Dedifferentiated amniotic fluid mesenchymal stem cell (primary cell): Measurements from ENCODE around the gene DOCK3.
A peak's percentile ranks its signal among the peaks of the same experiment; 100 is the strongest.
"Not testable (repeated sequence)": the region's sequence is repeated elsewhere in the genome, so short reads cannot be mapped to it uniquely, and the experiment has no call there.

Experiments used
- DNase-seq: peaks from one replicate; pipeline ENCODE4 v3.0.0-alpha.2; 2016; ENCODE audit errors: extremely low spot score

DOCK3 gene

DNA sequence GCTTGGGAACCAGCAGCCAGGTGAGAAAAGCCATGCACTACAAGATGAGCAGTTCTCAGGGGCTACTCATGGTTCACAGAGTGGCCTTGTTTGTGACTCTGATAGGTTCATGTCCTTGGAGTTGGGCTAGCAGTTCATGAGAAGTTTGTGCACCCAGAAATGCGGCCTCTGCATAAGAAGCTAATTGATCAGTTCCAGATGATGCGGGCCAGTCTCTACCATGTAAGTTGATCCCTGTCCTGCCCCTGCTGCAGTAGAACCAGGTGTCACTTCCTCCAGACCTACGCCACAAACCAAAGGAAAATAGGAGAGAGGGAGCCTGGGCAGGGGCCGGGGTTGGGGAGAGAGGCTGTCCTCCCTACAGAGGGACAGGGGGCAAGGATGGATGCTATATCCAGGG is 683.1 kb downstream of the DOCK3 start:
- no peak for DNase-seq

DNA sequence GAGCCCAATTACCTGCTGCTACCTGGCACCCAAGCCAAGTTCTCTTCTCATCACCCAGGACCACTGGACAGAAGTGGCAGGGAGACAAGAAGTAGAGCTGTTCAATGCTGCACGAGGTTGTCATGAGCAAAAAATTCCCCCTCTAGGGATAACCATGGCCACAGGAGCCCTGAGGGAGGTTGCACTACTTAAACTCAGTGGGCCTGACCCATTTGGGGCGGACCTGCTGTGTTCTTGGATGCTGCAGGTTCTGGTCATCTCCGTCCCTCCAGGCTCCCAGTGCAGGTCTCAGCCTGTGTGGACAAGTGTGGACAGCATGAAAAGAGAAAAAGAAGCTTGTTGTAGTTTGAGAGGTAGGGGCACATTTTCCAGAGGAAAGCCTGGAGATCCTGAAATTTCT is 684.3 kb downstream of the DOCK3 start:
- no peak for DNase-seq

DNA sequence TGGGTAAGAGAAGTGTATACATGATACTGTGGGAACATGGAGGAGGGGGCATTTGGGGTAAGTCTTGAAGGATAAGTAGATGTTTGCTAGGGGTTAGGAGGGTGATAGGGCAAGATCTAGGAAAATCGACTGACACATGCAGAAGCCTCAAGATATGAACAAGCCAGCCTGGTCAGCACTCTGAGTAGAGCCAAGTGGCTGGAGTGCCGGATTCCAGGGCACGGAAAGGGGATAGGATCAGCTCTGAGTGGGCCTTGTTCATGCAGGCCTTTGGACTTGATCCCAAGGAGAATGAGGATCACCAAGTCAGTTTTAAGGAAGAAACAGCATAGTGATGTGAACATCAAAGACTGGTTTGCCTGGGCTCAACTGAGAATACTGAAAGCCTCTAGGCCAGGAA is 686.1 kb downstream of the DOCK3 start:
- no peak for DNase-seq

DNA sequence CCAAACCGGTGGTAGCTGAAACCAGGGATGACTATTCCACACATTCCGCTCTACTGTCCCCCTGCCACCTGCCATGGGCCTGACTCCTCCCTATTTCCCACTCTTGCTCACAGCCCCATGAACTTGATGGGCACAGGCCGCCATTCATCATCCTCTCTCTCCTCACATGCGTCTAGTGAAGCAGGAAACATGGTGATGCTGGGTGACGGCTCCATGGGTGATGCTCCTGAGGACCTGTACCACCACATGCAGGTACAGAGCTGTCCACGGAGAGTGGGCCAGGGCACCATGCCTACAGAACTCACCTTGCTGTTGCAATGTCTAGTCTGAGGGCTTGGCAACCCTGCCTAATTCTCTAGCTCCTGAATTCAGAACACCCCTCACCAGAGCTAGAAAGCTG is 687.0 kb downstream of the DOCK3 start:
- no peak for DNase-seq

DNA sequence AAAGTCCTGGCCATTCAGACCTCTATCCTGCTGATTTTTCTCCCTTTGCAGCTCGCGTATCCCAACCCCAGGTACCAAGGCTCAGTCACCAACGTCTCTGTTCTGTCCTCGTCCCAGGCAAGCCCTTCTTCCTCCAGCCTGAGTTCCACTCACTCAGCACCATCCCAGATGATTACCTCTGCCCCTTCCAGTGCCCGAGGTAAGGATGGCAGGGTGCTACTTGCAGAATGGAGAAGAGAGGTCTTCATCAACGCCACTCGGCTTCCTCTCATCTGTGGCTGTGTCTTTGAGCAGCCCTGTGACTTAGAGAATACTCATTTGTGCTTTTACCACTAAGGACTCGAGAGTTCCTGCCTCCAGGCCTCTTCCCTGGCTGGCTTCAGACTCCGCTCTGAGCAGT is 687.7 kb downstream of the DOCK3 start:
- no peak for DNase-seq

DNA sequence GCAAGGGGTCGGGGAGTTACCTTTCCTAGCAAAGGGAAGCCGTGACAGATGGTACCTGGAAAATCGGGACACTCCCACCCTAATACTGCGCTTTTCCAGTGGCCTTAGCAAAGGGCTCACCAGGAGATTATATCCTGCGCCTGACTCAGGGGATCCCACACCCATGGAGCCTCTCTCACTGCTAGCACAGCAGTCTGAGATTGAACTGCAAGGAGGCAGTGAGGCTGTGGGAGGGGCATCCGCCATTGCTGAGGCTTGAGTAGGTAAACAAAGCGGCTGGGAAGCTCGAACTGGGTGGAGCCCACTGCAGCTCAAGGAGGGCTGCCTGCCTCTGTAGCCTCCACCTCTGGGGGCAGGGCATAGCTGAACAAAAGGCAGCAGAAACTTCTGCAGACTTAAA is 693.5 kb downstream of the DOCK3 start:
- not testable (repeated sequence) for DNase-seq

DNA sequence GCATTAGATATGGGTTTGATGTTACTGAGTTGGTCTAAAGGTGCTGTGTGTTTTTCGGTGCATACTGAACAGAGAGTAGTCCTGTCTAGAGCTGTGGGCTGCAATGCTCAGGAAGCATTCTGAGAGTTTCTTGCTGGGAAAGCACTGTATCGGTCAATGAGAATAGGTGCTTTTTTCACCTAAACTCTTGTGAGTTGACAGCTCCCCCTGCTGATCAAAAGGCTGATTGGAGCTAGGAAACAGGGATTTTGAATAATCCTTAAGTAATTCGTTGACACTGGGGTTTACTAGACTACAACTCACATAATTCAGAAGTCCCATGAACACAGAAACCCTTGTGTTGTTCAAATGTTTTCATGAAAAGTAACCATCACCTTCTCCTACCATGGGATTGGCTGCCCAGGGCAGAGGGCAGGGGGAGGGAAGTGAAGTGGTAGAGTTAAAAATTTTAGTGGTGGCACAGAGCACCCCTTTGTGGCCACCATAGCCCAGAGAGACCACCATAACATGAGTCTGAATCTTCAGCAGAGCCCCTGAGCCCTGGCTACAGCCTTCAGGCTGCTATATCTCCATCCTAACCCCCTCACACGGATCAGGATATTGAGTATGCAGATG is 697.3 kb downstream of the DOCK3 start:
- DNase-seq = peak; percentile 83

DNA sequence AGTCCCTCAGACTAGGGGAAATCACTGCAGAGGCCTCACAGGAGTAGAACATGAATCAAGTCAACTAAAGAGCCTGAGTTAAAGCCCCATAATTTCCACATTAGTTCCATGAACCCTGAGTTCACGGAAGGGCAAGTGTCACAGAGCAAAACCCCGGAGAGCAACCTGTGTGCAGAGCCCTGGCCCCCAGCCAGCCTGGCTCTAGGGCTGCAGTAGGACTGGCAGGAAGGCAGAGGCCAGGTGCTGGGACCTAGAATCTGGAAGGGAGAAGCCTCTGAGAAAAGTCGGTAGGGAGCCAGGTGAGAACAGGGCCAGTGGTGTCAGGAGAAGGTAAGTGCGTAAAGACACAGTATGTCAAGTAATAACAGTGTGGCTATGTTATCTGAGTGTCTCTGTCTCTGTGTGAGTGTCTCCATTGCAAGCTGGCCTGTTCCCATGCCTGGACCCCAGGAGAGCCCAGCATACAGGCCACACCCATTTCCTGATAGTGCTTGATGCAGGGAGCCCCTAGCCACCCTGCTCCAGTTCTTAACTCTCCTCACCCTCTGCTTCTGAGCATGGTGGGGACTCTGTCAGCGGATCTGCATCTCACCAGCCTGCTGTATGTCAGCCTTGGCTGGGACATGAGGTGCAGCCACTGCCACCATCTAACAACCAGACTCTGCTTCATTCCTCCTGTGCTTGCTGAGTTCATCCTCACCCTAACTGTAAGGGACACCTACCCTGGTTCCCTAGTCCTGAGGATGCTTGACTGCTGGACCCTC is 699.1 kb downstream of the DOCK3 start:
- no peak for DNase-seq

DNA sequence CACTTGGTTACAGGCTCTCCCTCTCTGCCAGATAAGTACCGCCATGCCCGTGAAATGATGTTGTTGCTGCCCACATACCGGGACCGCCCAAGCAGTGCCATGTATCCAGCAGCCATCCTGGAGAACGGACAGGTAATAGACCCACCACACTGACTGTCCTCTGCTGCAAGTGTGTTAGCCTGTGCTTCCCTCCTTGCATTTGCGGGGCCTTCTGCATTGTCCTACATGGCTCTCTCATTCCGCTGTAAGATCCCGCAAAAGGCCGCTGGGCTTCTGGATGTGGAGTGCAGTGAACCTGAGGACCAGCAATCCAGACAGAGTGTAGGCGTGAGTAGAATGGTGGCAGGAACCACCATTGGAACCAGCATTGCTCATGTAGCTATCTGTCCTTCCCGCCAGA is 699.7 kb downstream of the DOCK3 start:
- no peak for DNase-seq

DNA sequence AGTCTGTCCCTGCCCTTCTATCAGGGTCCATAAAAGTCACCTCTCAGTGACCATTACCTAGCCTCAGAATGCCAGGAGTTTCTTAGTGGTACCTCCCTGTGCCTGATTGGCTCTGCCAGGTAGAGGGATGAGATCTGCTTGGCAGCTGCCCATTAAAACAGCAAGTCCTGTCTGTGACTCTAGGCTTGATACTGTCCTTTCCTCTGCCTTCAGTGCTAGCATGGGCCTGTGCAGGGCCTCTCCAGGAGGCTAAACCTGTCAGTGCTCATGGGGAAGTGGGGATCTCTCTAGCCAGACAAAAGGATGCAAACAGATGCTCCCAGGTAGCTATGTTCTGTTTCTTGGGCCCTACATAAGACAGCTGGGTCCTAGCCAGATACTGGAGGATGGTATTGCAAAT is 700.4 kb downstream of the DOCK3 start:
- no peak for DNase-seq

DNA sequence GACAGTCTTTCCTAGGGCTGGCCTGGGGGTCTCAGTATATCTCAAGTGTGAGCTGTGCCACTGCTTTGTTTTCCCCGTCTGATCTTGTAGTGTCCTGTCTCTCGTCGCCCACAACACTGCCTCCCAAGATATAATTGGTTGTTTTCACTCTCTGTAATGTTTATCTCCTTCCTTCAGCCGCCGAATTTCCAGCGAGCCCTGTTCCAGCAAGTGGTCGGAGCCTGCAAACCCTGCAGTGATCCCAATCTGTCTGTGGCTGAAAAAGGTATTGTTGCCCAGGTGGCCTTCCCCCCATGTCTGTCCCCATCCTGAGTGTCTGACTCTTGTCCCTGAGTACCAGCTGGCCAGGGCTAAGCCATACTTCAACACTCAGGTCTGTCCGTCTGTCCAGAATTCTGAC is 700.8 kb downstream of the DOCK3 start:
- no peak for DNase-seq

DNA sequence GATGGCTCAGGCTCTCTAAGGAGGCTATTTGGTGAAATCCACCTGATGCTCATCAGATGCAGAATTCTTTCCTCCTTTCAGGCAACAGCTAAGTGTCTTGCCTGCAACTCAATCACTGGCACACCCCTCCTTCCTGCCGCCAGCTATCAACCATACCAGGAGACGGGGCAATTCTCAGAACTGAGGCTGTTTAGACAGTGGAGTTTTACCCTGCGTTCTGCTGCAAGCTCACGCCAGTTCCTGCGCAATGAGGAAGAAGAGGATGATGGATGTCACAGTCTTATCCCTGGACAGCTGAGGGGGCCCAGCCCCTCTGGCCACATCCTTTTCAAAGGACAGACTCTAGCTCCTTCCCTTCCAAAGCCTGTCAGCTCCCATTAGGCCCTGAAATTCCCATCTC is 703.3 kb downstream of the DOCK3 start:
- no peak for DNase-seq

DNA sequence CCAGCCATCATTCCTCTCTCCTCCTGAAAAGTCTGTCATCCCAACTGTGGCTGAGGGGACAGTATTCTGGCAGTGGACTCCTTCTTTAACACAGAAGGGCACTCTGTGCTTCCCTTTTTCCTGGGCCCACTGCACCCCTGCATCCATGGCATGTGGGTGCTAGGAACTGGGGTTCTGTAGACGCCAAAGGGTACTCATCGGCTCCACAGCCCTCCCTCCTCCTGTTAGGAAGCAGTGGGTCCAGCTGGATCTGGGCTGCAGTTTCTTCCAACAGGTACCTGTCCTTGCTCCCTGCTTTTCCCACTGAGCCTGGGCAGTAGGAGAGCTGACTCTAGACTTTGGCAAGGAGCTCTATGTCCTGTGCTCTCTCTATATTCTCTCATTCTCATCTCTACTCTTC is 704.0 kb downstream of the DOCK3 start:
- DNase-seq = no peak

DNA sequence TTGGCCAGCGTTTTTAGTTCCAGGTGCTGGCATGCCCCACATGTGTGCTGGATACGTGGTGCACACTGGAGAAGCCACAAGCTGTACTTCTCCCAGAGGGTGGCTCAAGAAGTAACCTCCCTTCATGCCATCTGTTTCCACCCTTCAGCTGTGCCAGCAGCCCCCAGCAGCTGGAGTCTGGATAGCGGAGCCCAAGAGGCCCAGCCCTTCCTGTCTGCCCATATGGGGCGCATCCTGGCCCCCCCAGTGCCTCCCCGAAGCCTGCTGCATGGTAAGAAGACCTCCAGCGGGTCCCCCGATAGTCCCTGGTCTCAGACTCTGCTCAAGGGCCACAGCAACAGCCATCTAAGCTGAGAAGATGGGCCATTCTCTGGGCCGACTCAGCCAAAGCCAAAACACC is 704.6 kb downstream of the DOCK3 start:
- DNase-seq = no peak

DNA sequence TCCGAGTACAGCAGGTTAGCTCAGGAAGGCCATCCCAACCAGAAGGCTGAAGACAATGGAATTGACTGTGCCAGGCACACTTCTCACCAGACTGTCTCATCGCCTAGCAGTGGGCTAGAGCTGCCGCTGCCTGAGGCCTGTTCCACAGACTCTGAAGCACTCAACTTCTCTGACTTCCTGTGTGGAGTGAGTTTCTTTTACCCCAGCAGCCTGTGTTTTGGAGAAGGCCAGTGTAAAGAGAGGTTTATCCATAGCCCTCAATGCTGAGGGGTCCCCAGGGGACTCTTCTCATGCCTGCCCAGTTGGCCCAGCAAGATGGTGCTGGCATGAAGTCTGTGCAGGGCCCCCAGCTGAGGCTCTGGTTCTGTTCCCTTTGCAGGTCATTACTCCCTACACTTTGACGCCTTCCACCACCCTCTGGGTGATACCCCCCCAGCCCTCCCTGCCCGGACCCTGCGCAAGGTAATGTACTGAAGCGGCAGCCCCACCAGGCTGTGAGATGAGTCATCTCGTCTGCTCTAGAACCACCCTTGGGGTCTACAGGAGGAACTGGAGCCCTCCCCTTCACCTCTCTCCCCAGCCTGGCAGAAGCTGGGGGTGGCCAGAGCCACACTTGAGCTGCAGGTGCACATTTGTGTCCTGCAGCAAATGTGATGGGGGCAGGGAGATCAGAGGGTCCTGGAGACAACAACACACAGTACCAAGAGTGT is 705.2 kb downstream of the DOCK3 start:
- no peak for DNase-seq

DNA sequence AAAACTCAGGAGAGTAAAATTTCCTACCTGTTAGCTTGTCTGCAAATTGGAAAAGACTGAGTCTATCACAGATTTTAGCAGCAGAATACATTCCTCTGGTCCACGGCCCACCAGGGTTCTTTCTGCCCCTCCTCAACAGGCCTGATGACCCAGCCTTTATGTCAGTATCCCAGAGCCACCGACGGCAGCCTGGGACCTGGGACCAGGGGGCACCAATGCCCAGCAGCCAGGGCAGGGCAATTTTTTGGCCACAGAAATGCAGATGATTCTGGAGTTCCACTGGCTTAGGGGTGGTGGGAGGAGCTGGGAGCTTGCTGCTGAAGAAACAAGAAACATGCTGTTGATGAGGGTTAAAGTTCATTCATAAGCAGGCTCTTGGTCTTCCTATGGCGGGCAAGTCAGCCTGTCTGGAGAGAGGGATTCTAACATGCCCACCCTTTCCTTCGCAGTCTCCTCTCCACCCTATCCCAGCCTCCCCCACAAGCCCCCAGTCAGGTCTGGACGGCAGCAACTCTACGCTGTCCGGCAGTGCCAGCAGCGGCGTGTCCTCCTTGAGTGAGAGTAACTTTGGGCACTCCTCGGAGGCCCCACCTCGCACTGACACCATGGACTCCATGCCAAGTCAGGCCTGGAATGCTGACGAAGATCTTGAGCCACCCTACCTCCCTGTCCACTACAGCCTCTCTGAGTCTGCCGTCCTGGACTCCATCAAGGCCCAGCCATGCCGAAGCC is 706.0 kb downstream of the DOCK3 start:
- DNase-seq = no peak

DNA sequence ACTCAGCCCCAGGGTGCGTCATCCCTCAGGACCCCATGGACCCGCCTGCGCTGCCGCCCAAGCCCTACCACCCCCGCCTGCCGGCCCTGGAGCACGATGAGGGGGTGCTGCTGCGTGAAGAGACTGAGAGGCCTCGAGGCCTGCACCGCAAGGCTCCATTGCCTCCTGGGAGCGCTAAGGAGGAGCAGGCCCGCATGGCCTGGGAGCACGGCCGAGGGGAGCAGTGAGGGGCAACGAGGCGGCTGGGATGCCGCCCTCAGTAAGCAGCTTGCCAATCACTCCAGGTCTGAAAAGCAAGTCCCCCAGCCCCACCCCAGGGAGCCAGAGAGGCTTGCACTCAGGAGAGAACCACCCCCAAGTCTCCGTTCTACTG is 706.6 kb downstream of the DOCK3 start:
- no peak for DNase-seq

DNA sequence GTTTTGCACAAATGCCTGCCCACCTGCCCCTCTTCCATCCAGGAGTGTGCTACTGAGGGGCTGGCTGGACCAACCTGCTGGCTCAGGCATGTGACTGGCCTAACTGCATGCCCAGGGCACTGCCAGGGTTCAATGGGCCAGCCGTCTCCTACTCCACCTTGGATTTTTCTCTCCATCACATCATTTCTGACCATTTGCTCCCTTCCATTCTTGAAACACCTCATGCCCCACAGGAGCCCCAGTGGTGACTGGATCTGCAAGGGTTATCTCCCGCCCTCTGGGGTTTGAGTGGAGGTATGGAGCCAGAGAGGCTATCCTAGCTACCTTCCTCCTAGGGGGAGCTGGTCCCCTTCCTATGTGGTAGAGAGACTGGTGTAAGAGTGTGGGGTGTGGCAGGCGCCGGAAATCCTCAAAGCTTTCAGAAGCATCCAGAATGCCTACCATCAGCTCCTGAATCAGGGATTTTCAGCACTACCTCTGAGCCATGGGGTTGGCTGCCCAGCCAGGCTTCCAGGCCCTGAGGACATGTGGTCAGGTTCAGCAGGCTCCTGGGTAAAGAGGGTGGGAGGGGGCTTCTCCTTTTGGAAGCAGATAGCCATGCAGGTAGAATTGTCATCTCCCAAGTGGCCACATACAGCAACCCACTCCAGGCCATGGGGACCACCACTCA is 707.5 kb downstream of the DOCK3 start:
- DNase-seq = no peak

DNA sequence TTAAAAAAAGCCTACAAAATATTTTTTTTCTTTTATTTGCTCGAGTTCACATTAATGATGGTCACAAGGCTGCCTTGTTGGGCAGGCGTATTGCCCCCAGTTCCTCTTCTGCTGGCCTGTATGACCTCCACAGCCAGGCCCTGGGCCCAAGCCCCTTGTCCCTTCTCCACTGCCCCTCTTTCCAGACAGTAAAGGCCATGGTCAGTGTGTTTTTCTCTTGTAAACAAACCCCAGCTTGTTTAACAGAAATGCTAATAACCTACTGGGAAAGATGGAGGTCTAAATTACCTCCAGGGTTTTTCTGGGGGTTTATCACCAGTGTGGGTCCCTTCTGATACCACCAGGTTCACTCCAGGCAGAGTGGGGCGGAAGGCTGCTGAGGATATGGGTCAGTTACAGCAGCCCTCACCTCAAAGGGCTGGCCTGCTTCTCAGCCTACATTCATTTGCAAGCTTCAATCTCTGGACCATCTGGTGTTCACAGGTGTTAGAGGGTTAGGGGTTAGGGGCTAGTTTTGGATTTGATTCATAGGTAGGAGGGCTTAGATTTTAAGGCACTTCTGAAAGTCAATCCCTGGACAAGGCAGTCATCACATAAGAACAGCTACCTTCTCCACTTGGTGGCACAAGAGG is 708.3 kb downstream of the DOCK3 start:
- no peak for DNase-seq

DNA sequence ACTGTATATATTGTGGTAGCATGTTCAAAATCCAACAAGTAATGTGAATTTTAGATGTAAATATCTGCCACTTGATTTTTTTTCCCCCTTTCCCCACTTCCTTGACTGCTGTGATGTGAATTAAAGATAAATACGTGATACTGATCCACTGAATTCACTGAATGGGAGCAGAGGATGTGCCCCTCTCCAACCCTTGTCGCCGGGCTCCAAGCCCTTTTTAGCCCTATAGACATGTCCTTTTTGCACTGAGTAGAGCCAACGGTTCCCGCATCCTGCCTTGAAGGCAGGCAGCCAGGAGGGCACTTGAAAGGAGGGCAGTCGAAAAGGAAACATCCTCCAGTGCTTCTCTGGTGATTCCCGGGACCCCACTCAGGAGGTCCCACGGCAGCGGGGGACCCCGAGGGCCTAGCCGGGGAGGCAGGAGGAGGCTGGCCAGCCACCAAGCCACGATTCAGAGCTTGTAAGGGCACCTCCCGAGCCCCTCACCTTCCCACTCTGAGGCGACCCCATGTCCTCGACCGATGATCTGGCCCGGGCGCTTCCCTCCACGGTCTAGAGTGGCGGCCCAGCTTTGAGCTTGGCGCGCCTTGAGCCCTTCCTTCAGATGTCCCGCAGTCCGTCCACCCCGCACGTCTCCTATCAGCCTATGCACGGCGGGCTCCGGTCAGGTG is 709.5 kb downstream of the DOCK3 start:
- no peak for DNase-seq
